DMS114 treated with DMSO at 0.1 percent for 48 hours (cell line): ENCODE measurements around the gene PARD3.

Experiments
- DNase-seq: peaks from one replicate; lab custom pipeline; 2025; ENCODE audit not compliant: unreplicated experiment; lab: John Stamatoyannopoulos, UW

PARD3 gene

DNA sequence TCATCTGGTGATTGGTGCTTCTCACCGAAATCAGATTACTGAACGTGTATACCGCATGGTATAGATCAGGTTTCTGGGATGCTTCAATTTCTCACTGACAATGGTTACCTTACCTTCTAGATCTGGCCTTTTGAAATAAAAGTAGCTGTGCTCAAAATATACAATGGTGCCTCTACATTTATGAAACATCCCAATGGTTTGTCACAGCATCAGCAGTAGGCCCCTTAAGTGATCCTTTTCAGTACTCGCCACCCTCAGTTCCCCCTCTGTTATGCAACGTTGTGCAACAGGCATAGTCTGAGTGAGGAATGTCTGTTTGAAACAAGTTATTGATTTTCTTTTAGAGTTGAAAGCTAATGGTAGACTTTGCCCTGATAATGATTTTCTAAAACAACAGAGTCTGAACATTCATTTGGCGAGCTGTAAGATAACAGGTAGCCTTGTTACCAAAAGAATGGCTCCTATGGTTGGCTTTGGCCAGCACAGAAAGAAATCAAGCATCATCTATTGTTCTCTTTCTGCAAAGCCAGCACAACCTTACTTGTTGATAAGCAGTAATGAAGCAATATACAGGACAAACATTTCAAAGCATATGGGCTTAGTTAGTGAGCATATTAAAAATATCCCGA is 693.9 kb downstream of the PARD3 start:
- no peak for DNase-seq

DNA sequence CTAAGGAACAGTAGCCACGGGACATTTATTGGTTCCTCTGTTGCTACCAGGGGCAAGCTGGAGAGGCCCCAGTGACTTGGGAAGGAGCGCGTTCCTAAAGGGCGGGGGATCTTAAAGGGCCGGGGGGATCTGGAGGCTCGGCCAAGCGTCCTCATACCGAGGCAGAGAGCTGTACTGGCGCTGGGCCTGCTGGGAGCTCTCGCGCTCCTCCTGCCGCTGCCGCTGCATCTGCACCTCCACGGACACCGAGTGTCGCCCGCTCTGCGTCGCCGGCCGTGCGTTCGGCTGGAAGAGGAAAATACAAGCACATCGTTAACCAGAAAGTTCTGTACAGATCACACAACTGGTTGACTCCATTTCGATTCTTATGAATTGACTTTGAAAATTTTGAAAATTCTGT is 695.6 kb downstream of the PARD3 start:
- no peak for DNase-seq

GRCh38 chr10:34116681-34117271 is 698.3 kb downstream of the PARD3 start:
- DNase-seq, result no peak

- DNase-seq, result no peak
These were observed 698.9 kb downstream of the PARD3 start for GRCh38 chr10:34116220-34116641.

DNA sequence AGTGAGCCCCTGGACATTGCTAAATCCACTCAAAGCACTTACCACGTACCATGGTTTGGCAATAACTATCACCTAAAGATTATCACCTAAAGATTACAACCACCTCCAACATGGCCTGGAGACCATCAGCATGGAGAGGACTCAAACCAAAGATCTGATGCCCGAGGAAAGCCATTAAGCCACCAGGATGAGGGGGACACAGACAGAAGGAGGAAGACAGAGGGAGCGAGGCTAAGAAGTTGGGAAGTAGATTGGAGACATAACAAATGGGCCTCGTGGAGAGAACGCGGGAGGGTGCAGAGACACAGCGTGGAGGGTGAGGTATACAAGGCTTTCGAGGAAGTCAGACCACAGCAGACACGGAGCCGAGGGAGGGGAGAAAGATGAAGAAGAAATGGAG is 700.2 kb downstream of the PARD3 start:
- DNase-seq, result no peak

- DNase-seq, result no peak
These were observed 701.4 kb downstream of the PARD3 start for GRCh38 chr10:34113504-34114225.

DNA sequence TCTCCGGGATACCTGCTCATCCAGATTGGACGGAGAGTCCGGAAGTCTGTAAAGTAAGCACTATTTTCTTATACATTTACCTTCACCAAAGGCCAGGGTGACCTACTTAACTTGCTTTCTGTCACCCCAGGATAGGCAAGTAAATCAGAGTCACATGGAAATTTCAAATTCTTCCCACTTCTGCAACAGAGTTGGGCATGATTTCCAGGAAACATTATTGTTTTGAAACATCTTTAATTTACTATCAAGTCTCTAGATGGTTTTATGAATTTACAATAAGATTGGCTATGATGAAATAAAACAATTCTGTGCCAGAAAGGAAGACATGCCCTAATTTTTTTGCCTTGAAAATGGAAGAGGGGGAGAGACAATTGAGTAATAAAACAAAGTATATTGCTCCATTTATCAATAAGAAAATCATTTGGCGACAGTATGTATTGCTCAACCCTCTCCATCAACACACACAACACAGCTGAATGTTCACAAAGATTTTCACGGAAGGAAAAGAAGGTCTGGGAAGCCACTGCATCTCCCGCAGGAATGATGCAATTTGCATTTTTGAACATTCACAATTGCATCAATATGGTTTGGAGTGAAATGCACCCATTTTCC is 702.8 kb downstream of the PARD3 start:
- DNase-seq, result no peak

- DNase-seq, result no peak
These were observed 703.9 kb downstream of the PARD3 start for GRCh38 chr10:34111179-34111578.

DNA sequence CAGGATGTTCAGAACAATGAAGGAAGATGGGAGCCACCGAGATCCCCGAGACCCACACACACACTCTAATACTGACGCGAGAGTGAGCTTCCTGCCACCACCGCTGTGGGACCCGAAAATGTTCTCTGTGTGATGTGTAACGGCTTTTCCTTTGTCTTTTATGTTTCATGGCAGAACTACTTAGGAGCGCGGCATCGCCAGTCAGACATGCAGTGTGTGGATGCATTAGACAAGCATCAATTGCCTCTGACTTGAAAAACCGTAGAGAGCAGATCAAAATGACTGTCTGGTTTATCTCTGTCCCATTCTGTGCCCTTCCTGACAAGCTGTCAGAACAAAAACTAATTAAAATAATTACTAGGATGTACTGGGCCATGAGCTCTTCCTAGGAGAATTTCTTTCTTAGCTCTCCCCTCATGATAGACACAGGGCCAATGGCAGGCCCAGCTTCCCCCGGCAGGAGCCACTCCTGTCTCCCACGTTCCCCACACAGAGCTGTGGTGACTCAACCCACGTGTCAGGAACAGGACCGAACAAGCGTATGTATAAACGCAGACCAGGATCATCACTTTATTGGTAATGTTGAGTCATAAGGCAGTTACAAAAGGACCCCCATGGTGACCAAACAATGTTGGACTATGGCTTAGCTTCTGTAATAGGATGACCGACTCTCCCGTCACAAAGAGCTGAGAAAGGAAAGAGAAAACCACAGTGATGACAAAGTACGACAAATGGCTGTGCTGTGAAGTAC is 705.0 kb downstream of the PARD3 start:
- no peak for DNase-seq

DNA sequence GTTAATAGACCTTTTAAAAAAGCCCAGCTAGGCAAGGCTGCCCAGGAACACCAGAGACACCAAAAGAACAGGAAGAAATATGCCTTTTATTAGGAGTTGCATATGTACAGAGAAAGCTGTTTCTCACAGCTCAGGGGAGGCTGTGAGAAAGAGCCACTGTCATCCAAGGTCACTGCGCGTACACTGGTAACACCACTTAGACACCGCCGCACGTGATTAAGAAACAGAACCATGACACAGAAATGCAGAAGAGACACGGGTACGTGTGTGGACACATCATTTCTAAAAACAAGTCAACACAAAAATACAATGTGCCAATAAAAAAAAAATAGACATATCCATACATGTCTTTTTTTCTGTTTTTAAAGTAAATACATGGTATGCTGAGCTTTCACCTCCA is 705.6 kb downstream of the PARD3 start:
- DNase-seq, result no peak

DNA sequence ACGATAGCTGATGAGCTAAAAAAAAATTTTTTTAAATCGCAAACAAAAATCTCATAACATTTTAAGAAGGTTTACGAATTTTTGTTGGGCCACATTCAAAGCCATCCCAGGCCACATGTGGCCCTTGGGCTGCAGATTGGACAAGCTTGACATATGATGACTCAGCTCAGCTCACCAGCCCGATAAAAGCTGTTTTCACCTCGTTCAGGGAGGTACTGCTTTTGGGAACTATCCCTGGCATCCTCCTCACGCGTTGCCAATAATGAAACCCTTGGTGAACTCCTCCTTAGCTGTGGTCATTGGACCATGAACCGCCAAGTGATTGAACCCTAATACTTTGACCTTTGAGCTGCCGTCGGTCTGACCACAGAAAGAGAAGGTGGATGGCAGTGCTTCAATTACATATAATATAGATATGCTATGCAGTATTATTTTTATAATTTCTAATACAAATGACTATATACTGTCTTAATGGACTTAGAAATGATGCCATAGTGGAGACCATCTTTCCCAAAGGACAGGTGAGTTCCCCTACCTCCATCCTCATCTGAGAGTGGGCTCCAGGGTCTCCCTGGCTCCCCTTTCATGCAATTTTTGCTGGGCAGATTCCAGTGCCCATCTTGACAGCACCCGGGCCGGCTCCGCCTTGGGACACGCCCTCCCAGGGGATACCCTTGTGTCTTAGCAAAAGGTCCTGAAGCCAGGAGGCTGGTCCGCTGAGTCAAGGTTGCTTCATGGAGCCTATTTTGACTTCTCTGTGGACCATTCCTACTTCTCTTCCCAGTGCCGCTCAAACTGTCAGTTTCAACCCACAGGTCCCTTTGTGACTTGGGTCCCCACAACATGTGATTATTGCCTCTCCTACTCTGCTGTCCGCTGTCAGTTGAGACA is 707.2 kb downstream of the PARD3 start:
- no peak for DNase-seq

DNA sequence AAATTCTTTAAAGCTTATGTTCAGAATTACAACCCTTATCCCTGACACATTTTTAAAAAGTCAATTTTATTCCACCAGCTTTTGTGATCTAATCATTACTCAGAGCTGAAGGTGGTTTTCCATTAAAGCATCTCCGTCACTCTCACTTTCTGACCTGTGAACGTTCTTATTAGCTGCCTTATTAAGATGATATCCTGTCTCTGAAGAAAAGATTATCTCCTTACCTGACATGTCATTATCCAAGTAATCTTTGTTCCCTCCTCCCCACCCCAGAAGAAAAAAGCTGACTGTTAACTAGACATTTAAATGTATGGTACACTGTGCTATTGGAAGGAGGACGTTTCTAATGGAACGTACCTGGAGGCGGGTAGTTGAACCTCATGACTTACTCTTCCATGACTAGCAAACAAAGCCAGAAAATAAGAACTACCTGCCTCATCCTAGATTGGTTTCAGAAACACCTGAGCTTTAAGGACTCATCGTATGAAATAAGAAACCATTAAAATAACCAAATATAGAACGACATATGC is 708.7 kb downstream of the PARD3 start:
- DNase-seq, result no peak

GRCh38 chr10:34104829-34105572 is 710.1 kb downstream of the PARD3 start:
- DNase-seq, result no peak

GRCh38 chr10:34102893-34103506 is 712.1 kb downstream of the PARD3 start:
- DNase-seq, result no peak

GRCh38 chr10:34102237-34102673 is 712.8 kb downstream of the PARD3 start:
- DNase-seq, result no peak

DNA sequence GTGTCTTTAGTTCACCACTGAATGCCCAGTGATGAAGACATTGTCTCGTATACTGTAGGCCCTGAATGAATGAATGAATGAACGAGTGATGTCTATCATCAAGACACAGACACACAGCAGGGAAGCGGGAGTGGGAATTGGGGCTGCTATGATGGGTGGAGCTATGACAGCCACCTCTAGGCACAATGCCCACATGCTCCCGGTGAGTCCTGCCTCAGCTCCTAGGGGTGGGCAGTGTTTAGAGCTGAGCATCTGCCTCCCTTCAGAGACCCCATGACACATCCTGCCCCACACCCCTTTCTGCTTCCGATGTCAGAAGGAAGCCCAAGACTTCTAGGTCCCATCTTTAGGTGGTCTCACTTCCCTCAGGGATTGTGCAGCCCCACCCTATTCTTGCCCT is 714.1 kb downstream of the PARD3 start:
- no peak for DNase-seq

GRCh38 chr10:34098821-34099567 is 716.1 kb downstream of the PARD3 start:
- DNase-seq, result no peak

GRCh38 chr10:34097682-34098081 is 717.4 kb downstream of the PARD3 start:
- DNase-seq, result no peak
